Gastroesophageal sphincter (tissue), 3 donors: Measurements from ENCODE around the gene ZNF483.

Source experiments
- EP300 ChIP-seq: sonication (generic); formaldehyde crosslinking; IDR thresholded peaks from one replicate; pipeline ENCODE4 v1.6.1; 2017; ENCODE audit warnings: antibody characterized with exemption, mild to moderate bottlenecking
- POLR2A ChIP-seq, 2 donors: fragments of 450-650 bp; IDR thresholded peaks; one replicate each; pipeline ENCODE4 v1.6.1; 2017; ENCODE audit warnings: antibody characterized with exemption in 2 of 2, mild to moderate bottlenecking in 2 of 2, moderate library complexity in 1 of 2
- POLR2AphosphoS5 ChIP-seq: sonication (generic); formaldehyde crosslinking; IDR thresholded peaks from one replicate; pipeline ENCODE4 v1.6.1; 2017; ENCODE audit warnings: antibody characterized with exemption
- TF ChIP-seq, protein P1 (sequence below), 4 experiments: fragments of 200-600 bp in 2 of 4; fragments of 450-650 bp in 2 of 4; sonication (generic) in 1 of 4; IDR thresholded peaks; one replicate each; pipeline ENCODE4 v1.5.1; 2017 to 2019; ENCODE audit warnings: antibody characterized with exemption in 4 of 4, mild to moderate bottlenecking in 2 of 4, moderate library complexity in 2 of 4

GRCh38 chr9:111501005-111501562, 23.9 kb upstream of the ZNF483 start:
- TF ChIP-seq, protein P1, sequence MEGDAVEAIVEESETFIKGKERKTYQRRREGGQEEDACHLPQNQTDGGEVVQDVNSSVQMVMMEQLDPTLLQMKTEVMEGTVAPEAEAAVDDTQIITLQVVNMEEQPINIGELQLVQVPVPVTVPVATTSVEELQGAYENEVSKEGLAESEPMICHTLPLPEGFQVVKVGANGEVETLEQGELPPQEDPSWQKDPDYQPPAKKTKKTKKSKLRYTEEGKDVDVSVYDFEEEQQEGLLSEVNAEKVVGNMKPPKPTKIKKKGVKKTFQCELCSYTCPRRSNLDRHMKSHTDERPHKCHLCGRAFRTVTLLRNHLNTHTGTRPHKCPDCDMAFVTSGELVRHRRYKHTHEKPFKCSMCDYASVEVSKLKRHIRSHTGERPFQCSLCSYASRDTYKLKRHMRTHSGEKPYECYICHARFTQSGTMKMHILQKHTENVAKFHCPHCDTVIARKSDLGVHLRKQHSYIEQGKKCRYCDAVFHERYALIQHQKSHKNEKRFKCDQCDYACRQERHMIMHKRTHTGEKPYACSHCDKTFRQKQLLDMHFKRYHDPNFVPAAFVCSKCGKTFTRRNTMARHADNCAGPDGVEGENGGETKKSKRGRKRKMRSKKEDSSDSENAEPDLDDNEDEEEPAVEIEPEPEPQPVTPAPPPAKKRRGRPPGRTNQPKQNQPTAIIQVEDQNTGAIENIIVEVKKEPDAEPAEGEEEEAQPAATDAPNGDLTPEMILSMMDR (IDR thresholded peaks at IDR 0.05), result no peak
- TF ChIP-seq POLR2AphosphoS5 (no peak), EP300 (no peak), POLR2A (IDR thresholded peaks at IDR 0.05) (no peak)
